Liver (tissue), 9 donors: ENCODE measurements around the gene DPP6. TPM values are rescaled to one million over a fixed set of nuclear protein-coding genes. Genes with fewer than 3 reads are reported as not detected.

Experiments used
- DNase-seq: peaks from one replicate; pipeline ENCODE4 v3.0.0-alpha.2; 2017; ENCODE audit warnings: low spot score
- H3K27ac ChIP-seq, 2 donors: one replicate each; pipeline ENCODE4 v1.7.0; 2013; ENCODE audit warnings: inconsistent platforms in 2 of 2, low read length in 2 of 2, control low read depth in 1 of 2, low read depth in 1 of 2, mild to moderate bottlenecking in 1 of 2
- H3K27me3 ChIP-seq, 4 donors: one replicate each; pipeline versions ENCODE4 v1.6.1 to v1.7.0; 2013; ENCODE audit warnings: low read length in 3 of 4, inconsistent platforms in 1 of 4, mild to moderate bottlenecking in 1 of 4, moderate library complexity in 1 of 4; ENCODE audit not compliant: control insufficient read depth in 4 of 4, insufficient read depth in 4 of 4
- H3K36me3 ChIP-seq, 4 donors: one replicate each; pipeline versions ENCODE4 v1.6.1 to v1.7.0; 2013; ENCODE audit warnings: low read length in 3 of 4, mild to moderate bottlenecking in 3 of 4, low read depth in 1 of 4, moderate library complexity in 1 of 4; ENCODE audit not compliant: control insufficient read depth in 4 of 4, insufficient read depth in 3 of 4
- H3K4me1 ChIP-seq, 4 donors: one replicate each; pipeline versions ENCODE4 v1.6.1 to v1.7.0; 2013; ENCODE audit warnings: low read length in 3 of 4, mild to moderate bottlenecking in 3 of 4, moderate library complexity in 1 of 4; ENCODE audit not compliant: control insufficient read depth in 4 of 4, insufficient read depth in 4 of 4
- H3K4me3 ChIP-seq, 3 donors: one replicate each; pipeline versions ENCODE4 v1.6.1 to v1.7.0; 2013; ENCODE audit warnings: low read length in 3 of 3, control low read depth in 1 of 3, low read depth in 1 of 3, mild to moderate bottlenecking in 1 of 3
- H3K9ac ChIP-seq, 2 donors: one replicate each; pipeline ENCODE4 v1.7.0; 2013; ENCODE audit warnings: low read length in 2 of 2, mild to moderate bottlenecking in 2 of 2, moderate library complexity in 2 of 2, control low read depth in 1 of 2, low read depth in 1 of 2
- H3K9me3 ChIP-seq, 4 donors: one replicate each; pipeline versions ENCODE4 v1.6.1 to v1.7.0; 2013; ENCODE audit warnings: low read length in 3 of 4; ENCODE audit not compliant: control insufficient read depth in 4 of 4
- ATF3 ChIP-seq: IDR thresholded peaks from 2 replicates; pipeline ENCODE4 v1.6.1; 2016; ENCODE audit warnings: antibody characterized with exemption
- CTCF ChIP-seq: fragments of 150-350 bp; IDR thresholded peaks from 2 replicates; pipeline ENCODE4 v1.5.1; 2017; ENCODE audit warnings: improper control_type of control experiment, low read depth, low read length; ENCODE audit not compliant: missing input control
- FOXA2 ChIP-seq: IDR thresholded peaks from 2 replicates; pipeline ENCODE4 v1.6.1; 2016; ENCODE audit warnings: antibody characterized with exemption
- HNF4A ChIP-seq, 2 donors: conservative IDR thresholded peaks; 2 replicates each; pipeline ENCODE4 v1.6.1; 2016; ENCODE audit warnings: antibody characterized with exemption in 2 of 2, mild to moderate bottlenecking in 2 of 2
- HNF4G ChIP-seq: IDR thresholded peaks from 2 replicates; pipeline ENCODE4 v1.6.1; 2016; ENCODE audit warnings: antibody characterized with exemption
- JUND ChIP-seq, 2 donors: IDR thresholded peaks; 2 replicates each; pipeline ENCODE4 v1.6.1; 2016; ENCODE audit warnings: antibody characterized with exemption in 2 of 2
- NR2F2 ChIP-seq: IDR thresholded peaks from 2 replicates; pipeline ENCODE4 v1.6.1; 2016; ENCODE audit warnings: antibody characterized with exemption
- RAD21 ChIP-seq, 2 donors: IDR thresholded peaks; 2 replicates each; pipeline ENCODE4 v1.6.1; 2016; ENCODE audit warnings: antibody characterized with exemption in 2 of 2, mild to moderate bottlenecking in 2 of 2
- RXRA ChIP-seq, 2 donors: IDR thresholded peaks; 2 replicates each; pipeline ENCODE4 v1.6.1; 2017 to 2018; ENCODE audit warnings: antibody characterized with exemption in 2 of 2, mild to moderate bottlenecking in 1 of 2
- SP1 ChIP-seq: IDR thresholded peaks from 2 replicates; pipeline ENCODE4 v1.6.1; 2018; ENCODE audit warnings: antibody characterized with exemption, mild to moderate bottlenecking
- YY1 ChIP-seq: IDR thresholded peaks from 2 replicates; pipeline ENCODE4 v1.6.1; 2016; ENCODE audit warnings: antibody characterized with exemption, mild to moderate bottlenecking
- ZBTB33 ChIP-seq: IDR thresholded peaks from 2 replicates; pipeline ENCODE4 v1.6.1; 2016; ENCODE audit warnings: antibody characterized with exemption
- WGBS: extraction: QIAGEN DNeasy Blood & Tissue Kit; methylation state at CpG from one replicate; pipeline ENCODE4 v1.1.7; 2013; 5-methylcytosine and 5-hydroxymethylcytosine counted together
- polyA plus RNA-seq, 2 donors: library from polyadenylated mRNA; stranded (reverse) in 1 of 2; unstranded in 1 of 2; fragments of 200-250 nt in 1 of 2; fragments of >200 nt in 1 of 2; fragmentation: Nextera tagmentation in 1 of 2; extraction: Ambion mirVana in 1 of 2; gene quantifications; one replicate each; pipeline versions ENCODE4 v1.2.1 to v1.2.3, GENCODE V29; 2013 to 2015
- total RNA-seq, 2 donors: library from RNA; depleted of rRNA; stranded (reverse); fragments of >200 nt; gene quantifications; one replicate each; pipeline ENCODE4 v1.2.3, GENCODE V29; 2014
- donor health status: healthy.
- donor health status: healthy.
- donor health status: healthy.
- donor health status: healthy.
- donor health status: healthy.

DPP6 gene
- total and polyA plus RNA-seq, 4 donors: 0.01 TPM; not detected in 3

DNA sequence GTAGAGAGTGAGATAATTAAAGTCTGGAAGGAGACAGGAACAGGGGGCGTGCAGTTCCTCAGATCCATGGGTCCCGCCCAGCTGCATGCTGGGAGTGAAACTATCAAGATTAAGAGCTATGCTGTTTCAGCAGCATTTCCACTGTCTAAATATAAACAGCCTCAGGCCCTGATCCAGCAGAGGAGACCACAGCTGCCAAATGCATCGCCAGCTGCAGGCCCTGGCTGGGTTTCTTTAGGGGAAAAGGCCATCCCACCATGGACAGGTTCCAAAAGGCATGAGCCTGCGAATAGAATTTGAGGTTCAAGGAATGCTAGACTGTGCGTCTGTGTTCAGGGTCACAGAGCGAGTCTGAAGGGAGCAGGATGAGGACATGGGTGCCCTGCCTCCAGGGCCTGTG, 539.3 kb downstream of the DPP6 start:
- Histone ChIP-seq H3K4me3 (no peak overlapping the region), H3K27me3 (no peaks in the 10 kb centered on the region), H3K27ac (peak overlapping the region in 1 of 2 donors; percentile 13), H3K9ac (no peak overlapping the region), H3K4me1 (peaks cover 0 to 3% (median 0%) of the 10 kb centered on the region in 4 donors), H3K9me3 (no peaks in the 10 kb centered on the region), H3K36me3 (no peaks in the 10 kb centered on the region)
- TF ChIP-seq JUND (IDR thresholded peaks at IDR 0.05) (no peak), RXRA (IDR thresholded peaks at IDR 0.05) (peak in 1 of 2 donors; percentile 37), NR2F2 (peak; percentile 72)
- 73% methylated on average over 6 of the region's 6 CpGs for WGBS
- DNase-seq: no peak

DNA sequence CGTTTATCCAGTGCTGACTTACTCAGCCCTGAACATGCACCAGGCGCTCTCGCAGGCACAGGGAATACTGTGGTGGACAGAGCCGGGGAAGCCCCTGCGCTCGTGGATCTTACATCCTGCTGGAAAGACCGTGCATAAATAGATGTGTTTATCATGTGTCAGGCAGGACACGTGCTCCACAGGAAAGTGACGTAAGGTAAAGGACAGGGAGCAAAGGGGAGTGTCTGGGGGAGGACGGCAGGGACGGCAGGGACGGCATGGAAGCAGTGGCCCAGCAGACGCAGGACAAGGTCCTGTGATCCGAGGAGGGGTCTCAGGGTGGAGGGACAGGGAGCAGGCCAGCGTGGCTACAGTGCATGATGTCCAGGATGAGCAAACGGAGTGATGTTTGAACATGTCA, 540.2 kb downstream of the DPP6 start:
- Histone ChIP-seq H3K9me3 (no peaks in the 10 kb centered on the region), H3K36me3 (no peaks in the 10 kb centered on the region), H3K4me3 (no peak overlapping the region), H3K4me1 (peaks cover 0 to 3% (median 0%) of the 10 kb centered on the region in 4 donors), H3K9ac (no peak overlapping the region), H3K27ac (no peak overlapping the region), H3K27me3 (no peaks in the 10 kb centered on the region)
- TF ChIP-seq SP1: no peak
- TF ChIP-seq YY1: no peak
- TF ChIP-seq NR2F2: no peak
- TF ChIP-seq CTCF: no peak
- TF ChIP-seq HNF4G: no peak
- no peak for TF ChIP-seq JUND (IDR thresholded peaks at IDR 0.05)
- TF ChIP-seq HNF4A (conservative IDR thresholded peaks at IDR 0.05): no peak
- TF ChIP-seq FOXA2: no peak
- no peak for DNase-seq
- WGBS: 40% methylated on average over 16 of the region's 16 CpGs

- Histone ChIP-seq H3K27me3 (peaks cover 0 to 3% (median 0%) of the 10 kb centered on the region in 4 donors), H3K36me3 (no peaks in the 10 kb centered on the region), H3K4me1 (no peaks in the 10 kb centered on the region), H3K9ac (no peak overlapping the region), H3K9me3 (no peaks in the 10 kb centered on the region), H3K4me3 (no peak overlapping the region), H3K27ac (no peak overlapping the region)
- TF ChIP-seq SP1: no peak
- TF ChIP-seq FOXA2: no peak
- no peak for TF ChIP-seq ZBTB33
- TF ChIP-seq RAD21 (IDR thresholded peaks at IDR 0.05): no peak
- TF ChIP-seq ATF3: no peak
- no peak for TF ChIP-seq HNF4A (conservative IDR thresholded peaks at IDR 0.05)
- 61% methylated on average over 4 of the region's 4 CpGs for WGBS
- DNase-seq: no peak
These were observed 546.2 kb downstream of the DPP6 start for GRCh38 chr7:154598396-154598795.
